Measurements from ENCODE around the gene NCOR1.

The NCOR1 gene

DNA sequence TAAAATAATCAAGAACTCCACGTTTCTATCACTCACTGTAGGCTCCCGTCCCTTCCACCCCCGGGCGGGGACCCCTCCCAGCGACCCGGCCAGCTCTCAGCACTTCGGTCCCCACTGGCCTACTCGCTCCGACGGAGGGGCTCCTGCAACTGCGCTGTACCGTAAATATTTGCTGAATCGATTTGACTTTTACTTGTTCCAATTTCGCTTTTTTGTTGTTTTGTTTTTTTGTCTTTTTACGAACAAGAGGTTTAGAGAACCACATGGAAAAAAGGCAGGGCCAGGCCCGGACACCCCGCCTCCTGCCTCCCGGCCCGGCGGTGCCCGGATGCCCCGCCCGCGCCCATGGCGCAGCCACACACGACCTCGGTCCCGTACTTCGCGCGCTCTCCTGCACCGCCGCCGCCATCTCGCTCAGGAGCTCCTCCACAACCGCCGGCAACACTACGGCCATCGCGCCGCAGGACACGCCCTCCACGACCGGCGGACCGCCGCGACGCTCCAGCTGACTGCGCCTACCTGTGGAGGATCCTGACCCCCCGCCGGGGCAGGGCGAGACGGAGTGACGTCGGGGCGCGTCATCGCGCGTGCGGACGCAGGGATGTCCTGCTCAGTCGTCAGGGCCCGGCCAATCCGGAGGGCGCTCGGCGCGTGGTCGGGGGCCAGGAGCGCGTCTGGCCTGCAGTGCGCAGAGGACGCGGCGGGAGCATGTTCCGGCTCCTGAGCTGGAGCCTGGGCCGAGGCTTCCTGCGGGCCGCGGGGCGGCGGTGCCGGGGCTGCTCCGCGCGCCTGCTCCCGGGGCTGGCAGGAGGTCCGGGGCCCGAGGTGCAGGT lies 216.0 kb downstream of the NCOR1 start, which contains the start of the genes TTC19 and ZSWIM7:
Gene TTC19, plus strand, starts transcription at position 684 of the 833 bp plus-strand sequence. Its CDS starts 25 bp downstream, at position 709.
Gene ZSWIM7, minus strand, starts transcription at position 564 of the 833 bp plus-strand sequence. Its CDS starts 110 bp downstream, at position 454.
- Histone ChIP-seq H3K27ac (ENCODE audit: low read depth, low read length) (peak within 1 kb of the TSS; percentile 78), H3K36me3 (ENCODE audit: control insufficient read depth, low read length) (peaks cover 44% of the 10 kb centered on the region), H3F3A (ENCODE audit: control insufficient read depth, insufficient read depth) (peaks cover 10% of the 10 kb centered on the region), H3K9me3 (ENCODE audit: control insufficient read depth, insufficient read depth, low read length) (no peaks in the 10 kb centered on the region), H3K79me2 (ENCODE audit: control insufficient read depth, low read length) (peaks cover 57% of the 10 kb centered on the region), H3K4me3 (ENCODE audit: low read length) (peak within 1 kb of the TSS; percentile 96), H3K27me3 (ENCODE audit: control insufficient read depth, low read length) (no peaks in the 10 kb centered on the region), H4K20me1 (ENCODE audit: control insufficient read depth, insufficient read depth, low read depth, low read length) (peaks cover 16% of the 10 kb centered on the region; the same call in 1 of the 2 replicates), H3K4me1 (ENCODE audit: control insufficient read depth, low read length) (peaks cover 21% of the 10 kb centered on the region), H3K4me2 (ENCODE audit: low read length) (peak within 1 kb of the TSS; percentile 62), H3K9me2 (replicated peaks; ENCODE audit: control insufficient read depth, low read length) (no peaks in the 10 kb centered on the region)
- TF ChIP-seq EZH2phosphoT487 (IDR thresholded peaks at IDR 0.05; ENCODE audit: borderline replicate concordance, low read length) (no peak), CTCF (IDR thresholded peaks at IDR 0.05; ENCODE audit: low read depth, low read length, poor library complexity, severe bottlenecking) (no peak)

GRCh38 chr17:15998031-15998562 lies 217.2 kb downstream of the NCOR1 start:
- TF ChIP-seq EZH2phosphoT487 (IDR thresholded peaks at IDR 0.05; ENCODE audit: borderline replicate concordance, low read length) (no peak), CTCF (IDR thresholded peaks at IDR 0.05; ENCODE audit: low read depth, low read length, poor library complexity, severe bottlenecking) (no peak)
- H3K27ac ChIP-seq (ENCODE audit: low read depth, low read length): peak overlapping the region; percentile 27
- H3K79me2 ChIP-seq (ENCODE audit: control insufficient read depth, low read length): peaks cover 53% of the 10 kb centered on the region
- H3K27me3 ChIP-seq (ENCODE audit: control insufficient read depth, low read length): no peaks in the 10 kb centered on the region
- peaks cover 16% of the 10 kb centered on the region; the same call in 1 of the 2 replicates for H4K20me1 ChIP-seq (ENCODE audit: control insufficient read depth, insufficient read depth, low read depth, low read length)
- H3K4me2 ChIP-seq (ENCODE audit: low read length): peak overlapping the region; percentile 62
- peaks cover 32% of the 10 kb centered on the region for H3K36me3 ChIP-seq (ENCODE audit: control insufficient read depth, low read length)
- H3K9me3 ChIP-seq (ENCODE audit: control insufficient read depth, insufficient read depth, low read length): no peaks in the 10 kb centered on the region
- peak overlapping the region; percentile 96 for H3K4me3 ChIP-seq (ENCODE audit: low read length)
- H3K4me1 ChIP-seq (ENCODE audit: control insufficient read depth, low read length): peaks cover 21% of the 10 kb centered on the region
- no peaks in the 10 kb centered on the region for H3K9me2 ChIP-seq (replicated peaks; ENCODE audit: control insufficient read depth, low read length)
- H3F3A ChIP-seq (ENCODE audit: control insufficient read depth, insufficient read depth): peaks cover 10% of the 10 kb centered on the region

GRCh38 chr17:15996322-15996721 lies 219.0 kb downstream of the NCOR1 start:
- no peaks in the 10 kb centered on the region for H3K9me3 ChIP-seq (ENCODE audit: control insufficient read depth, insufficient read depth, low read length)
- H3K27me3 ChIP-seq (ENCODE audit: control insufficient read depth, low read length): no peaks in the 10 kb centered on the region
- peaks cover 14% of the 10 kb centered on the region for H3K36me3 ChIP-seq (ENCODE audit: control insufficient read depth, low read length)
- H3F3A ChIP-seq (ENCODE audit: control insufficient read depth, insufficient read depth): peaks cover 10% of the 10 kb centered on the region
- H3K79me2 ChIP-seq (ENCODE audit: control insufficient read depth, low read length): peaks cover 35% of the 10 kb centered on the region
- H3K4me1 ChIP-seq (ENCODE audit: control insufficient read depth, low read length): peaks cover 16% of the 10 kb centered on the region
- no peaks in the 10 kb centered on the region for H3K9me2 ChIP-seq (replicated peaks; ENCODE audit: control insufficient read depth, low read length)
- no peak overlapping the region for H3K4me3 ChIP-seq (ENCODE audit: low read length)
- H3K4me2 ChIP-seq (ENCODE audit: low read length): no peak overlapping the region
- TF ChIP-seq CTCF (IDR thresholded peaks at IDR 0.05; ENCODE audit: low read depth, low read length, poor library complexity, severe bottlenecking) (no peak), EZH2phosphoT487 (IDR thresholded peaks at IDR 0.05; ENCODE audit: borderline replicate concordance, low read length) (no peak)
- H4K20me1 ChIP-seq (ENCODE audit: control insufficient read depth, insufficient read depth, low read depth, low read length): peaks cover 12% of the 10 kb centered on the region; the same call in 1 of the 2 replicates
- no peak overlapping the region for H3K27ac ChIP-seq (ENCODE audit: low read depth, low read length)
